AG20443 (cell line): Measurements from ENCODE around the gene METRNL.

Experiments used
- DNase-seq: peaks from one replicate; pipeline ENCODE4 v3.0.0; 2012; ENCODE audit warnings: low spot score, mixed read lengths

METRNL gene

DNA sequence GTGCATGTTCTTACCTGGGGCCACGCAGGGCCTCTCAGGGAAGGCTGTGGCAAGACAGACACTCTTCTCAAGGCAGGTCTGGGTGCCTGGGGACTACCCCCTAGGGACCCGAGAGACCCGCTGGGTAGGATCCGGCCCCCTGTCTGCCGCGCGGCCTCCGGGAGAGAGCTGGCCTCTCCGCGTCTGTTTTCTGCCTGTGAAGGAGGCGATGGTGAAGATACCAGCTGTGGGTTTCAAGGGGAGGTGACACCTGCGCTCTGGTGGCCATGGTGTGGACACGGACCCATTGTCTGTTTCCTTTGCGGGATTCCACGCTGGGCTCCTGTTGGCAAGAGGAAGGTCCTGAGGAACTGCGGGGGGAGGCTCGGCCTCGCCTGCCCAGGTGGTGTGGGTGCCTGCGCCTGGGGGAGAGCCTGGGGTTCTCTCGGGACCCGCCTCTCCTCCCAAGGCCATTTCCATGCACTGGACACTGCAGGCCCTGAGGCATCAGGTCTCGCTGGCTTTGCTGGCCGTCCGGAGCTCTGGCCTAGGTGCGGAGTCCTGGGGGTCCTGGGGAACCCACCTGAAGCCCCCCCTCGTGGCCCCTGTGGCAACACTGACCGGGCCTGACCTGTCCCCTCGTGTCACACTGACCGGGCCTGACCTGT, 12.2 kb upstream of the METRNL start:
- DNase-seq, result no peak

DNA sequence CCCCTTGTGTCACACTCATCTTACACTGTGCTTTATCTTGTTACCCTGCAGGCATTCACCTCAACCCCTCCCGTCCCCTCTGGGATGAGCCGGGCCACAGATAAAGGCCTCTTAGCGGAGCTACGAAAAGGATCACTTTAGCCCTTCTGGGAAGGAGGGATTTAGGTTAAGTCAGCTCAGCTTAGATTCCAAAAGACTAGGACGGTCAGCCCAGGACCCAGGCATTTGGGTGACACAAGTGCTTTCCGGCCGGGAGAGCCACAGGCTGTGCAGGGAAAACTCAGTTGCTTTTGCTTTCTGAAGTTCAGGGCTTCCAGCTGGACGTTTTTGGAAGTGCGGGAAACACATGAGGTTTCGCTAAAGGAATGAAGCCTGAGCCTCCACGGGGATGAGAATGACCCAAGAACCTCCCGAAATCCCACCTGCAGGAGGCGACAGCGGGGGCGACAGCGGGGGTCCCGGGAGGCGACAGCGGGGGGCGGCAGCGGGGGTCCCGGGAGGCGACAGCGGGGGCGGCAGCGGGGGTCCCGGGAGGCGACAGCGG, 11.6 kb upstream of the METRNL start:
- DNase-seq, result peak; percentile 47

DNA sequence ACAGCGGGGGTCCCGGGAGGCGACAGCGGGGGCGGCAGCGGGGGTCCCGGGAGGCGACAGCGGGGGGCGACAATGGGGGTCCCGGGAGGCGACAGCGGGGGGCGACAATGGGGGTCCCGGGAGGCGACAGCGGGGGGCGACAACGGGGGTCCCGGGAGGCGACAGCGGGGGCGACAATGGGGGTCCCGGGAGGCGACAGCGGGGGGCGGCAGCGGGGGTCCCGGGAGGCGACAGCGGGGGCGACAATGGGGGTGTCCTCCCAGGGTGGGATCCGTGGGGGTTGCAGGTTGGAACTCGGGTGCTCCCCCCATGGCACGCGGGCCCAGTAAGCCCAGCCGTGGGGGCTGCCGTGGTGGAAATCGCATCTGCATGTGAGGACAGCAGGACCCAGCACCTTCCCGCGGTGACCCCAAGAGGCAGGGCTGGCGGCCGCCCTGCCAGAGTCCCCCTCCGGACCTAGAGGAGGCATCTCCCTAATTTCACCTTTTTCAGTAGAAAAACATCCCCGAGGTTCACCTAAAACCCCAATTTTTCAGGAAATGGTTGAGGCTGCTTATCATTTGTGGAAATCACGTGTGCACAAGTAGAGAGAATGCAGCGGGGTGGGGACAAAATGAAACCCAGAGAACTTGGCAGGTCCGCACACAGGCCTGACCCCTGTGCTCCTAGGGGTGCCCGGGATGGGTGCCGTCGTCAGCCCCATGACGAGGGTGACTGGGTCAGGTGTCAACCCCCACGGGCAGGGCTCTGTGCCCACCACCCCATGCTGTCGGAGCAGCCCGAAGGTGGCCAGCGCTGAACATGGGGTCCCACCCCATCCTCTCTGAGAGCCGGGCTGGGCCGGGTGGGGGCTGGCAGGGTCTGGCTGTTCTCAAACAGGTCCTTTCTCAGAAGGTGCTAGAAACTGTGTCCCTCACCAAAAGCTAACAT, 10.5 kb upstream of the METRNL start:
- DNase-seq, result no peak

DNA sequence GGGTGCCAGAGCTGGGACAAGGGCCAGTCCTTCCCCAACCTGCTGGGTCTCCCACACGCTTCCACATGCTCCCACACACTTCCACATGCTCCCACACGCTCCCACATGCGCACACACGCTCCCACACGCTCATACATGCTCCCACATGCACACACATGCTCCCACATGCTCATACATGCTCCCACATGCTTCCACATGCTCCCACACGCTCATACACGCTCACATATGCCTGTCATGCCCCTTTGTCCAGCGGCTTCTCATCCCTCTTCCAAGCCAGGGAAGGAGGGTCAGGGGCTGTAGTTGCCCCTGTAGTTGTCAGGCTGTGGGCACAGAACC, 9.9 kb upstream of the METRNL start:
- DNase-seq, result no peak

DNA sequence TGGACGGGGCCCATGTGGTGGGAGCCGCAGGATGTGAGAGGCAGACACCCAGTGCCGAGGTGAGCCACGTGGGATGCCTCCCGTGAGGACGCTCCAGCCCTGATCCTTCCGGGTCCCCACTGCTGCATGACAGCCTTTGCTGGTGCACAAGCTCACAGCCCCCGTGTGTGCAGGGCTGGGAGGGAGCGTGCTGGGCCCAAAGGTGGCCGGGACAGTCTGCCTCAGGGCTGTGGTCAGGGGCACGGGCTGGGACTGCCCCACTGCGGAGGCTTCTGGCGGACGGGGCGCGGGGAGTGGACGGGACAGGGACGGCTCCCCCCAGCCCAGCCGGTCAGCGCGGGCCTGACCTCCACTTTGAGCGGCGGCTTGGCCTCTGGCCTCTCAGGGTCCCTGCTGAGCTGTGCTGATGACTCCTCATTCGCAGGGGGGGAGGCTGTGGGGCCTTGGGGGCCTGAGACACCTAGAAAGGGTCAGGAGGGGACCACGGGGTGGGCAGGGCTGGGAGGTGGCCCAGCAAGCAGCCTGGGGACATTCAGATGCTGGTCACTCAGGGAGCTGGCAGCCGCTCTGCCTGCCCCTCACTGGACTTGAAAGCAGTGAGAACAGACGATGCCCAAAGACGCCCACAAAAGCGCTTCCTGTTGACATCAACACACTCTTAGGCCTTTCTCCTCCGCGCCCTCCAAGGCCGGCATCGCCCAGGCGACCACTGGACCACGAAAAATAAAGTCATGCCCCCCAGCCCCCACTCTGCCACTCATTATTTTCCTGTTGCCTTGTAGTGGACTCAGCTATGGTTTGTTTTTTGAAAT, 9.3 kb upstream of the METRNL start:
- DNase-seq, result no peak

DNA sequence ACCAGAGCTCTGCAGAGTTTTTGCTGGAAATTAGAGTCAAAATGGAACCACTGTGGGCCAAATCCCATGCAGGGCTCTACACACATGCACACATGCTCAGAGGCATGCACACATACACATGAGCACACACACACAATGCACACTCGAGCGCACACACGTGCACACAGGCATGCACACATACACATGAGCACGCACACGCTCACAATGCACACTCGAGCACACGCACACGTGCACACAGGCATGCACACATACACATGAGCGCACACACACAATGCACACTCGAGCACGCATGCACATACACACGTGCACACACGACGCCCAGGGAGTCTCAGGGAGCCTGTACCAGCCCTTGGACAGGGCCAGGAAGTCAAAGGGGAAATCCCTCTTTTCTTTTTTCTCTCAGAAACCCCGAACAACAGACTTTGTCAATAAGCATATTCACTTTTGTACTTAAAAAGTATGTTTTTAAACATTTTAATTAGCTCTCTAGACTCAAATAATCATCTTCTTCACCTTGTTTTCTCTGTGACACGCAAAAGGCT, 8.5 kb upstream of the METRNL start:
- DNase-seq, result no peak

DNA sequence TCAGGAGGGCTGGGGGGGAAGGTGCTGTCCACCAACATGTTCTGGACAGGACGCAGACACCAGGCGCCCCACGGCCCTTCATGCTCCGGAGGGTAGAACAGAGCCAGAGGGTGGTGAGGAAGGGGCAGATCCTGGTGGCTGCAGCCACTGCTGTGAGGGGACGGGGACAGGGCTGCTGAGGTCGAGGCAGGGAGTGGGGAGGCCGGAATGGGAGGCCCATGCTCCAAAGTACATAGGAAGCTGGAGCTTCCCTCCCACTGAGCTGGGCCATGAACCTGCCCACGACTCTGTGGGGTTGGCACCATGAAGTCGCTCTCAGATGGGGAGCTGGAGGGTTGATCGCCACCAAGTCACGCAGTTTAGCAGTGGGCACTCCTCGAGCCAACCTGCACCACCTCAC, 8.0 kb upstream of the METRNL start:
- DNase-seq, result no peak

DNA sequence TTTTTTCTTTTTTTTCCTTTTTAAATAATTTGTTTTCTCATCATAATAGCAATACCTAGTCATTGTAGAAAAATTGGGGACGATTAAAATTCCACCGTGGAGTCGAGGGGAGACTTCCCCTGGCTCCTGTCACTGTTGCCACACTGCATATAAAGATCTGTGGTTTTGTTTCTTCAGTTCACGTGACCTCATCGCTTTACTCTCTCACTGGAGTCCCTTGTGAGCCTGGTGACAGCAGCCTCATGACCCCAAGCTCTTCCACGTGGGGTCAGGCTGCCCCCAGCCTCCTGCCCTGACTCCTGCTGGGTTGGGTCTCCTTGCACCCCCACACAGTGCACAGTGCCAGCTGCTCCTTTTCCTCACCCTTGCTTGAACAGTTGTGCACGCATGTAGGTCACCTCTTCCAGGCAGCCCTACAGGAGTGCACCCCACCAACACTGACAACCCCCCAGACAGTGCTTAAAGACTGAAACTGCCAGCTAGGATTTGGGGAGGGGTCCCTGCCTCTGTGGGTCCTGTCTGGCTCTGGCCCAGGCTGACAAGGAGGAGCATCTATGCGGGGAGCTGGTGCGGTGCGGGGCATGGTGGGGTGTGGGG, 7.3 kb upstream of the METRNL start:
- DNase-seq, result no peak

DNA sequence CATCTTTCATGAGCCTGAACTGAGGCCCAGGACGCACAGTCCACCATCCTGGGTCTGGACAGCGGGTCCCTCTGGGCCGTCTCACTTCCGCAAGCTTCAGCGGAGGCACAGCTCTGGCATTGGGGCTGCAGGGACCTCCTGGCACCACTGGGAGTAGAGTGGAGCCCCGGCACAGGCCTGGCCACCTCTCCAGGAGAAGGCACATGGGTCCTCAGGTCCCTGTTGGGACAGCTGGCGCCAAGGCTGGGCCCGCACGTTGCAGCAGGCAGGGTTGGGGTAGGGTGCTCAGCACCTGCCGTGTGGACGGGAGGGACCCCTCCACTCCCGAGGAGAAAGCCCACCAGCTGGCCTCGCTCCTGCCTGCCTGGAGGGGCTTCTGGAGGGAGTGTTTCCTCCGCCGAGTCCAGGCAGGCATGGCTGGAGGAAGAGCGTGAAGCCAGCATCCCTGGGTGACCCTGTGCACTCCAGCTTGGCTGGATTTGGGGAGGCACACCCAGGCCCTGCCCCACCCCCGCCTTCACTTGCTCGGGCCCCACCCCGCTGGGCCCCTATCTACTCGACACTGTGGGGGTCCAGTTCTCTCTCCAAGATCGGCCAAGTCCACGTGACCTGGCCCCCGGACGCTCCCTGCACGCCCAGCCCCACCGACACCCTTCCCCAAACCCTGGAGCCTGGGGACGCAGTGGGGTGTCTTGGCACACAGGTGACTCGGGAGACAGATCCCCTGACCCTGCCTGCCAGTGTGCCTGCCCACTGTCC, 6.6 kb upstream of the METRNL start:
- no peak for DNase-seq

DNA sequence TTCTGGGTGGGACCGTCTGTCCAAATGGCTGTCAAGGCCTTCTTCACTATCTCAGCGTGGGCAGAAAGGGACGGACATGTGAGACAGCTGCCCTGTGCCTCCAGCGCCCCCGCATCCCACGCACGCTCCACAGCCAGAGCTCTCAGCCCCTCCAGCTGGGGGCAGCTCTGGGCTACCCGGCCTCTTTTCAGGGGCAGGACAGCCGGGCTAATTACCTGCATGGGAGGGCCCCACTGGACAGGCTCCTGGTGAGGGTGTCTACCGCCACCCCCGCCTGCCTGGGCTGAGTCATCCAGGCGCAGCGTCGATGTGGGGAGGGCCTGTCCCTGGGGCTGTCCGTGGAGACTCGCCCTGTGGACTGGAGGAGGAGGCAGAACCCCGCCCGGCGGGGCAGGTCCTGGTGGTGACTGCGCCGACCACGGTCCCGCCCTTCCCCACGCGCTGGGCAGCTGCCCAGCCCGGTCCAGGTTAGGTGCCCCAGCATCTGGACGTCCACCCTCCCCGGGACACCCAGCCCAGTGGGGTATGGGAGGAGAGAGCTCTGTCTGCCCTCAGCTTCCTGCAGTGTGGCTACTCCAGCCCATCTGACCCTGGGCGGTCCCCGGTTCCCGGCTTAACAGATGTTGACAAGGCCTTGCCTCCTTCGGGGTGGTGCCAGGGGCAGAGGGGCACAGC, 5.9 kb upstream of the METRNL start:
- no peak for DNase-seq

DNA sequence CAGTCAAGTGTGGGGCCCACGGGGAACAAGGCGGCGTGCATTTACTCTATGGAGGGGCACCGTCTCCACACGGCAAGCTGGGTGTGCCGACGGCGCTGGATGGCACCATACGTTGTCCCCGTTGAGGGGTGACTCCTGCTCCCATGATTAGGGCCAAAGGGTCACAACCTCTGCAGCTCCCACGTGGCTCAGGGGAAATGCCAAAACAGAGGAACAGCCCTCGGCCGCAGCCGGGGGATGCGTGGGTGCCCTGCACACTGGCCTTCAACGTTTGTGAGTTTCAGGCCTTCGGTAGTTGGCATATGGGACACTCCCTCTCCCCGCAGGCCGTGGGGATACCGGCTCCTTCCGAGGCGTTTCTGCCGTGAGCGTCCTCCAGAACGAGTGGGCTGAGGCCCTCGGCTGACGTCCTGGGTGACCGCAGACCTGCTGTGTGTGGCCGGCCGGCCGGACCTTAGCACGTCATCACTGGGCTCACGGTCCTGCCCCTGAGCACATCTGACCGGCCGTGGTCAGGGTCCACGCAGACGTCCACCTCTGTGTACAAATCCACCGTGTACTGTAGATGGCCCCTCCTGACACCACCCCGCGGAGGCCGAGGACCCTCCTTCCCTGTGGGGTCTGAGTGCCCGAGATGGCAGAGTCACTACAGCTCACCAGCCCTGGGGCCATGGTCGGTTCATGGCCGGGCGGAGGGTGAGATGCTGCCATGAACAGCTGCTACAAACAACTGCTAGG, 4.8 kb upstream of the METRNL start:
- DNase-seq, result no peak

DNA sequence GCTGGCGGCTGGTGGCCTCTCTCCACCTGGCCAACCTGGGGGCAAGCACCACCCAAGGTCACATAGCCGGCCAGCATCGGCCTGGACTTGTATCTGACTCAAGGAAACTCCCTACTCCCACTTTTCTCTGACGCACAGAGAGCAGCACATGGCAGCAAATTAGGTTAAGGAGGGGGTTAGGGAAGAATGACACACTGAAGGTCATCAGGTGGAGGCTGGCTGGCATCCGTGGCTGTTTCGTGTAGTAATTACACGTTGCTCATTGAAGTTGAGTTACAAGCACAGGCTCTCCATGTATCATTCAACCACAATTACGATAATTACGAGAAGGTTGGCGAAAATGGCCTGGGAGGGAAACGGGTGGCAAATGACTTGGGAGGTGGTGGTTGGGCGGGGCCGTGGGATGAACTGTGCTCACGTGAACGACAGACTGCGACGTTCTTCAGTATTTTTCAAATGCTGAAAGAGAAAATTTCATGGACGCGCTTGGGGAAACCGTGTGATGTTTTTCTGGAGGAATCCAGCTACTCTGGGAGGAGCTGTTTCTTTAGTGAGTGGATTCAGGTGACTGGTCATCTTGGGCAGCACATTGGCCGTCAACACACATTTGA, 4.0 kb upstream of the METRNL start:
- DNase-seq, result no peak

DNA sequence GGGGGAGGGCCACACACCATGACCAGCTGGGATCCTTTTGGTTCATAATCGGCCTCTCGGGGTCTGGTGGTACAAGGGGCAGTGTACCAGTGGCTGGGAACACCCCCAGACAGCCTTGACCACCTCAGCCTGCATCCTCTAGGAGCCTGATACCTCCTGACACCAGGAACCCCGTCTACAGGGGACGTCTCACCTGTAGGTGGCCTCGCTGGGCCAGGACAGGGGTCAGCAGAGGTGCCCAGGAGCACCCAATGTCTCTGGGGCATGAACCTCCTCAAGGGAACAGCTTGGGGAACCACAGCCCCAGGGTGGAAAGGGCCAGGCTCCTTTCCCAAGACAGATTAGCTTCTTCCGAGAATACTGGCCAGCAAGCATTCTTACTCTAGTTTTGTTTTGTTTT, 2.5 kb upstream of the METRNL start:
- DNase-seq, result no peak

DNA sequence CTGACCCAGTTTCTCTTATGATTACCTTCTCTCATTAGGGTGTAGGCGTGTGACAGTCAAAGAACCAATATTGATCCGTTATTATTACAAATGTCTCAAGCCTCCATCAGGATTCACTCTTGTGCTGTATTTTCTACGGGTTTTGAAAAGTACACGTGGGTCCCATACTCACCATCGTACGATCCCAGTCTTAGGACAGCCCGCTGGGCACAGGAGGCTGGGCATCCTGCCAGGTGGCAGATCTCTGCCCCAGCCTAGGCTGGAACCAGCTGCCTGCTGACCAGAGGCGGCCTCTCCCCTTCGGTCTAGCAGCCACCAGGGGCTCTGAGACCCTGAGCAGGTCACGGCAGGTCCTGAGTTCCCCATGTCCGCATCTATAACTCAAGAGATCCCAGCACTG, 2.0 kb upstream of the METRNL start:
- DNase-seq, result no peak

DNA sequence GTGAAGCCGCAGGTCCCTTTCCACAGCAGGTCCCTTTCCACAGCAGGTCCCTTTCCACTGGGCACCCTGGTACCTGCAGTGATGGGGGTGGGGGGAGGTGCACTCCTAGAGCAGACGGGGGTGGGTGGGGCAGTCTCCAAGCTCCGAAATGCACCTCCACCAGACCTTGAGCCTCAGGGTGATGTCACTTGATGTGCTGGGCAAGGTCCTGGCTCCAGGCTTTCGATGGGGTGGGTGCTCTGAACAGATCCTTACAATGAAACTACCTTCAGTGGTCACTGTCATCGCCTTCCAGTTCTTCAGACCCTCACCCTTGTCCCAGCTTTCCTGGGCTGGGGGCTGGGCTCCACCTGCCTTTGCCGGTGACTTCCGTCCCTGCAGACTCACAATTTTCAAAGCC, 1.5 kb upstream of the METRNL start:
- DNase-seq, result no peak

DNA sequence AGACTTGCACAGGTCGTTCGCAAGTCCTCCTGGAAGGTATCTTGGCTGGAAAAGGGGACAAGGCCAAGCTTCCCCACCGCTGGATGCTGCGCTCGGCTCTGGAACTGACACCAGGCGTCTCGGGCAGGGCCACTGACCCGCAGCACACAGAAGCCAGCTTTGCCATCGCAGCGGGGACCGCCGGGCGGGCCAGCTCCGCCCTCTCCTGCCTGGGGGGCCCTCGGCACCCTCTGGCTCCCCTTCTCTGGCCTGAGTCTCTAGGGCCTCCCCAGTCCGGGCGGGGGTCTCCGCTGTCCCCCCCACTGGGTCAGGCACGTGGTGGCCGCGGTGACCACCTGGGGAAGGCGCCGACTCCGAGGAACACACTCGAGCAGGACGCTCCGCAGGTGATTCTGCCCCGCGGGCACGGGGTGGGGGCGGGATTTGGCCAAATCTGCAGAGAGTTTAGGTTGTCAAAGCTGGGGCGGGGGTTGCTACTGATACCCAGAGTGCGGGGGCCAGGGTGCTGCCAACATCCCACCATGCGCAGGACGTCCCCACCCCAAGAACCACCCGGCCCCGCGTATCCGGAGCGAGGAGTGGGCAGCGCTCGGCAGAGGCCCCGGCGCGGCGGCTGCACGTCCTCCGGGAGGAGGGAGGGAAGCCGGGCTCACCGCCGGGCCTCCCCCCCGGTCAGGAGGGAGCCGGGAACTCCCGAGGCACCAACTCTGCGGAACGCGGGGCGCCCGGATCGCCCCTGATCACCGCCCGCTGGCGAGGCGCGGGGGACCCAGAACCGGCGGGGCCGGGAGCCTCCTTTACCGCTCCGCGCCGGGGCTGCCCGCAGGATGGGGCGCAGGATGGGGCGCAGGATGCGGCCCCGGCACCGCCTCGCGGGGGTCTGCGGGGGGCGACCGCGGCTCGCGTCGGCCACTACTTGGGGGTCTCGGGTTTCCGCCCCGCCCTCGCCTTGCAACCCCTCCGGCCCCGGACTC, 744 bp upstream of the METRNL start:
- peak; percentile 47 for DNase-seq

DNA sequence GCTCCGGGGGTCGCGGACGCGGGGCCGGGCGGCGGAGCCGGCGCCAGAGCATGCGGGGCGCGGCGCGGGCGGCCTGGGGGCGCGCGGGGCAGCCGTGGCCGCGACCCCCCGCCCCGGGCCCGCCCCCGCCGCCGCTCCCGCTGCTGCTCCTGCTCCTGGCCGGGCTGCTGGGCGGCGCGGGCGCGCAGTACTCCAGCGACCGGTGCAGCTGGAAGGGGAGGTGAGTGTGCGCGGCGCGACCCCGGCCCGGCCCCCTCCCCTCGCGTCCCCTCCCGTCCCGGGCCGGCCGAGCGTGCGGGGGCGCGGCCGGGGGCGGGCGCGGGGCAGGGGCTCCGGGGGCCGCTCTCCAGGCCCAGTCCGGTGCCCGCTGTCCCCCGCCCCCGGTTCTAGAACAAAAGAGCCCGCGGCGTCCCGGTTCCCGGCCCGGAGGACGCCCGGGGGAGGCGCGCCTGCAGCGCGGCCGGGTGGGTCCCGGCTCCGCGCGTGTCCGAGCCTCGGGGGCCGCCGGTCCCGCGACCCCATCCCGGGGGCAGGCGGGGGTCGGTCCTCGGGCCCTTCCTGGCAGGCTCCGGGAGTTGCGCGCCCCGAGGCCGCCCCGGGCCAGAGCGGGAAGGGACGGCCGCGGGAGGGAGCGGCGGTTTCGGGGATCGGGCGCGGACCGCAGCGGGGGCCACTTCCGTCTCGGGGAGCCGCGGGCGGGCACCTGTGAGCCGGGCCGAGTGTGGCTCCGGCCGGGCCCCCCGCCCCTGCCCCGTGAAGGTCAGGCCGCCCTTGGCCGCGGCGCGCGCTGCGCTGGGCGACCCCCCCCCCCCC, 563 bp downstream of the METRNL start:
- no peak for DNase-seq

DNA sequence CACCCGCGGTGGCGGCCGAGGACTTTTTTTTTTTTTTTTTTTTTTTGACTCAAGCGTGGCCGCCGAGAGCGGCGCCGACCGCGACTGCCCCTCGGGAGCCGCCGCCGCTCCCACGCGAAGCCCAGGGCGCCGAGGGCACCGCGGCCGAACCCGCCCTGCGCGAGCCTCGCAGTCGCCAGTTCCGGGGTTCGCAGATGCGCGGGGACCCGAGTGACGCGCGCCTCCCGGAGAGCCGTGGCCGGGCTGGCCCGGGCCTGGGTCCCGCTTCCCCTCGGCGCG, 1.1 kb downstream of the METRNL start:
- peak; percentile 46 for DNase-seq
